Cardiac muscle cell (in vitro differentiated cells and primary cell): ENCODE results near the gene CLTA. TPM values are rescaled to one million over a fixed set of nuclear protein-coding genes. Genes with fewer than 3 reads are reported as not detected.

Source experiments
- DNase-seq, 2 donors: peaks; one replicate each; pipeline versions ENCODE4 v3.0.0 to v3.0.0-alpha.2; 2010 to 2017; ENCODE audit warnings: low read depth in 1 of 2, low spot score in 1 of 2
- H3K27ac ChIP-seq: fragments of 200-600 bp; sonication (generic); 2 replicates; pipeline ENCODE4 v1.5.1; 2016
- H3K27me3 ChIP-seq: fragments of 200-600 bp; sonication (generic); 2 replicates; pipeline ENCODE4 v1.6.0; 2016; ENCODE audit warnings: control low read depth
- H3K36me3 ChIP-seq: fragments of 200-600 bp; sonication (generic); 2 replicates; pipeline ENCODE4 v1.5.1; 2016; ENCODE audit warnings: control low read depth
- H3K4me1 ChIP-seq: fragments of 200-600 bp; sonication (generic); 2 replicates; pipeline ENCODE4 v1.8.1; 2017; ENCODE audit warnings: low read depth, mild to moderate bottlenecking, mixed run types
- H3K4me3 ChIP-seq: fragments of 200-600 bp; sonication (generic); 2 replicates; pipeline ENCODE4 v1.5.1; 2016; ENCODE audit warnings: mild to moderate bottlenecking
- H3K9me3 ChIP-seq: fragments of 200-600 bp; sonication (generic); 2 replicates; pipeline ENCODE4 v1.5.1; 2017; ENCODE audit warnings: low read depth, mild to moderate bottlenecking, control low read depth
- polyA plus RNA-seq: library from polyadenylated mRNA; unstranded; fragments of >200 nt; fragmentation: Nextera tagmentation; extraction: Ambion mirVana; gene quantifications from 2 replicates; pipeline ENCODE4 v1.2.1, GENCODE V29; 2016
- total RNA-seq: library from RNA; depleted of rRNA; stranded (reverse); fragments of >200 nt; gene quantifications from 2 replicates; pipeline ENCODE4 v1.2.3, GENCODE V29; 2016
- TF ChIP-seq, protein P1 (sequence below): IDR thresholded peaks from 2 replicates; pipeline ENCODE4 v1.5.1; 2012; ENCODE audit warnings: low read depth, mild to moderate bottlenecking, low read length

CLTA gene
- total and polyA plus RNA-seq, 2 experiments from 2014 or later: 147 to 236 TPM

DNA sequence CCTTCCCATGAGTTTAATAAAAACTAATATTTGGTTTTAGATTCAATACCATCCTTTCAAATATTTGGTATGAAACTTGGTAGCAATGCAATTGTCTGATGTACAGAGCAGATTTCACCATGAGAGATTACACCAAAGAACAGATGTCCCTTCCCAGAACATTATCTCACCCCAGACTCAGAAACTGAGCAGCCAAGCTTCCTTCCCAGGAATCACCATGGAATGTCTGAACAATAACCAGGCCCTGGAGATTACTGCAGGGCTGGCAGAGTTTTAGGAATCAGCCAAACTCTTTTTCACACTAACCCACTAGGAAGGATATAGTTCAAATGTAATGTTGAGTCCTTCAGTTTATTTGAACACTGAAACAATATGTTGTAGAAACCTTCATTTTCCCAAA is 23.9 kb downstream of the CLTA start:
- H3K4me3 ChIP-seq: no peak overlapping the region
- H3K4me1 ChIP-seq: peaks cover 3% of the 10 kb centered on the region
- H3K36me3 ChIP-seq: peaks cover 30% of the 10 kb centered on the region
- H3K27ac ChIP-seq: peak overlapping the region; percentile 64
- TF ChIP-seq, protein P1, sequence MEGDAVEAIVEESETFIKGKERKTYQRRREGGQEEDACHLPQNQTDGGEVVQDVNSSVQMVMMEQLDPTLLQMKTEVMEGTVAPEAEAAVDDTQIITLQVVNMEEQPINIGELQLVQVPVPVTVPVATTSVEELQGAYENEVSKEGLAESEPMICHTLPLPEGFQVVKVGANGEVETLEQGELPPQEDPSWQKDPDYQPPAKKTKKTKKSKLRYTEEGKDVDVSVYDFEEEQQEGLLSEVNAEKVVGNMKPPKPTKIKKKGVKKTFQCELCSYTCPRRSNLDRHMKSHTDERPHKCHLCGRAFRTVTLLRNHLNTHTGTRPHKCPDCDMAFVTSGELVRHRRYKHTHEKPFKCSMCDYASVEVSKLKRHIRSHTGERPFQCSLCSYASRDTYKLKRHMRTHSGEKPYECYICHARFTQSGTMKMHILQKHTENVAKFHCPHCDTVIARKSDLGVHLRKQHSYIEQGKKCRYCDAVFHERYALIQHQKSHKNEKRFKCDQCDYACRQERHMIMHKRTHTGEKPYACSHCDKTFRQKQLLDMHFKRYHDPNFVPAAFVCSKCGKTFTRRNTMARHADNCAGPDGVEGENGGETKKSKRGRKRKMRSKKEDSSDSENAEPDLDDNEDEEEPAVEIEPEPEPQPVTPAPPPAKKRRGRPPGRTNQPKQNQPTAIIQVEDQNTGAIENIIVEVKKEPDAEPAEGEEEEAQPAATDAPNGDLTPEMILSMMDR: no peak
- DNase-seq: peak in 1 of 2 donors; percentile 74
- no peaks in the 10 kb centered on the region for H3K9me3 ChIP-seq
- no peaks in the 10 kb centered on the region for H3K27me3 ChIP-seq

DNA sequence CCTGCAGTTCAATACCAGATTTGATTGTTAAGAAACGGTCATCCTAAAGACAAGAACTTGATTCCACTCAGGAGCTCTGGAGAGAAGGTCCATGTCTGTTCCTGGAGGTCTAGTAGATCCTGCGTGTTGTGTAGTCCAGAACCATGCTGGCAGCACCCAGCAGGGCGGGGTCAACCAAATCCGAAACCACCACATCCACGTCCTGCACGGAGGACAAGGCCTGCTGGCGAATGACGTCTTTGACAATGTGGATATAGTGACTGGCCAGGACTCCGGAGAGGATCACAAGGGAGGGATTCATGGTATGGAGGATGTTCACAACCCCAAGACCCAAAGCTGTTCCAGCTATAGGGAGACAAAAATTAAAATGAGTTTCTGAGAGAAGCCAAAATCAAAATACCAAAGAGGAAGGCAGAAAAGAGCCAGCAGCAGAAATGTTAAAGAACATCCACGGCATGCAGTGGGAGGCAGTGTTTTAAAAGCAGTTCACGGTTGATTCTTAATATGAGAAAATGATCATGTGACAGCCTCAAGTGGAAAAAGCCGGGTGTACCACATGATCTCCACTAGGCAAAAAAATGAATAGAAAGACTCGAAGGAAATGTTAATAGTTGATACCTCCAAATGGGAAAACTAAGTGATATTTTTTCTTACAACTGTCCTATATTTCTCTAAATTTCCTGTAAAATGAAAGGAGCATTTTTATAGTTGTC is 26.7 kb downstream of the CLTA start:
- H3K4me3 ChIP-seq: no peak overlapping the region
- H3K27me3 ChIP-seq: no peaks in the 10 kb centered on the region
- no peak for DNase-seq
- peak overlapping the region; percentile 1 for H3K27ac ChIP-seq
- no peaks in the 10 kb centered on the region for H3K9me3 ChIP-seq
- peaks cover 40% of the 10 kb centered on the region for H3K36me3 ChIP-seq
- TF ChIP-seq, protein P1: no peak
- H3K4me1 ChIP-seq: peaks cover 3% of the 10 kb centered on the region

DNA sequence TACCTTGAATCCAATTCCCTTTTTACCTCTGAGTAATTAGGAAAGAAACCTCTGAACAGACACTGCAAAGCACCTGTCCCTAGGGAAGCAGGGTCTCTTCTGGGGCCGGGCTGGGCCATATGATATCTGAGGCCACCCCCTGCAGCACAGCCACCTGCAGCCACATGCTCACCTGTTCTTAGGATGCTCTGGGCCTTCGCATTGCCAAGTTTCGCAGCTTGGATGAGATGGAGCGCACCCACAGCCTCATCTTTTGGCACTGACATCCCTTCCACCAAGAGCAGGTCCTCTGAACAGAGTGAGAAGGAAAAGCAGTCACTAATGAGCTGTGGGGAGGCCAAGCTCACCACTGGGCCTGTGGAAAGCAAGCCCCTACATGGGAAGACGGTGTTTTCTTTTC is 27.3 kb downstream of the CLTA start:
- DNase-seq: no peak
- H3K4me1 ChIP-seq: peaks cover 3% of the 10 kb centered on the region
- no peak overlapping the region for H3K27ac ChIP-seq
- H3K36me3 ChIP-seq: peaks cover 46% of the 10 kb centered on the region
- no peak overlapping the region for H3K4me3 ChIP-seq
- peaks cover 3% of the 10 kb centered on the region for H3K9me3 ChIP-seq
- H3K27me3 ChIP-seq: no peaks in the 10 kb centered on the region
- TF ChIP-seq, protein P1: no peak

DNA sequence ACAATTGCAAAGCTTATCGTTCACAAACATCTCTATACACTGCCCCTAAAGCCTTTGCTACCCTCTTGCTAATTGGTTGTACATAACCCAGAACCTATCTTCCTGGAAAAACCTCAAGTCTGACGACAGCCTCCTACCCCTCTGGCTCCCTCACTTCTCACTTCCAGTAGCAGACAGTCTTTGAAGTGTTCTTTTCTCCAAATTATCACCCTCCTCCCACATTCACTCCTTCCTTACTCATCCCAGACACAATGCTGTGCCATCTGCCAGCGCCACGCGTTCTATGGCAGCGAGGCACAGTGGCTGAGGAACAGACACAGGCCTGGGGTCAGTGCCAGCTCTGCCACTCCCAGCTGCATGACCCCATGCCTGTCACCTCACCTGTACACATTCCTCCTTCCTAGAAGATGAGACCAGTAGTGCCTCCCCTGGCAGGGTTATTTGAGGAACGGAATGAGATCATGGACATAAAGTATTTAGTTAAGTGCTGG is 27.7 kb downstream of the CLTA start:
- DNase-seq: no peak
- H3K4me3 ChIP-seq: no peak overlapping the region
- H3K4me1 ChIP-seq: peaks cover 3% of the 10 kb centered on the region
- H3K27ac ChIP-seq: peak overlapping the region; percentile 43
- TF ChIP-seq, protein P1: no peak
- H3K9me3 ChIP-seq: peaks cover 3% of the 10 kb centered on the region
- peaks cover 50% of the 10 kb centered on the region for H3K36me3 ChIP-seq
- H3K27me3 ChIP-seq: no peaks in the 10 kb centered on the region

DNA sequence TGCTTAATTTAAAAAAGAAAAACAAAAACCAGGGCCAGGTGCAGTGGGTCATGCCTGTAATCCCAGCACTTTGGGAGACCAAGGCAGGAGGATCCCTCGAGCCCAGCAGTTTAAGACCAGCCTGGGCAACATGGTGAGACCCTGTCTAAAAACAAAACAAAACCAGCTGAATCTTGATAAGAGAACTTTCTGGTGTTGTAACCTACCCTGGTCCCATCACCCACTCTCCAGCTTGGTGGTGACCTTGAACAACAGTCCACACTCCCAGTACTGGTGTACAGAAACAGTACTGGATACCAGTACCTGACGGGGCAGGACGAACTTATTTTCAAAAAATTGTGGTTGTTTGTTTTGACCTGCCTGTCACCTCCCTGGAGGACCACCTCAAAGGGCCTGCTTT is 30.9 kb downstream of the CLTA start:
- H3K27ac ChIP-seq: no peak overlapping the region
- no peak overlapping the region for H3K4me3 ChIP-seq
- TF ChIP-seq, protein P1: no peak
- H3K27me3 ChIP-seq: no peaks in the 10 kb centered on the region
- peaks cover 59% of the 10 kb centered on the region for H3K36me3 ChIP-seq
- DNase-seq: no peak
- peaks cover 3% of the 10 kb centered on the region for H3K9me3 ChIP-seq
- no peaks in the 10 kb centered on the region for H3K4me1 ChIP-seq
